ENCODE data around the gene SETBP1. TPM values are rescaled to one million over a fixed set of nuclear protein-coding genes. Genes with fewer than 3 reads are reported as not detected.

The SETBP1 gene
- total and polyA plus RNA-seq, 2 of the 13 experiments (the other 11 are each of a cell fraction or from before 2014, with no cell fraction given): 0.18 to 0.65 TPM

GRCh38 chr18:44942073-44942472, 261.4 kb downstream of the SETBP1 start (continued):
- no peak for TF ChIP-seq PRDM10 (CRISPR knock-in tag; IDR thresholded peaks at IDR 0.05; ENCODE audit: low read depth)
- TF ChIP-seq ZNF446 (CRISPR knock-in tag; IDR thresholded peaks at IDR 0.05): no peak
- no peak for TF ChIP-seq SETDB1 (CRISPR knock-in tag; IDR thresholded peaks at IDR 0.05; ENCODE audit: borderline replicate concordance)
- TF ChIP-seq CBX5 (CRISPR knock-in tag; IDR thresholded peaks at IDR 0.05; ENCODE audit: borderline replicate concordance): no peak
- no peak for TF ChIP-seq ZNF570 (CRISPR knock-in tag; IDR thresholded peaks at IDR 0.05; ENCODE audit: borderline replicate concordance)
- TF ChIP-seq DZIP1 (CRISPR knock-in tag; IDR thresholded peaks at IDR 0.05): no peak
